HepG2 (cell line): ENCODE measurements around the gene CTNNA1. TPM values are rescaled to one million over a fixed set of nuclear protein-coding genes. Genes with fewer than 3 reads are reported as not detected.

Source experiments
- ARNT2 ChIP-seq: sonication (generic); formaldehyde crosslinking; IDR thresholded peaks from 2 replicates; pipeline ENCODE4 v1.8.0; 2022; ENCODE audit warnings: mild to moderate bottlenecking, low read depth, missing genetic modification reagents, moderate library complexity
- FOSL1 ChIP-seq: sonication (generic); formaldehyde crosslinking; IDR thresholded peaks from 2 replicates; pipeline ENCODE4 v1.9.0; 2021; ENCODE audit warnings: missing genetic modification reagents, borderline replicate concordance
- HDAC1 ChIP-seq: sonication (generic); formaldehyde crosslinking; IDR thresholded peaks from 2 replicates; pipeline ENCODE4 v1.5.1; 2020; ENCODE audit warnings: mild to moderate bottlenecking, missing genetic modification reagents
- HNRNPLL ChIP-seq: fragments of 200-400 bp; formaldehyde crosslinking; IDR thresholded peaks from 2 replicates; pipeline ENCODE4 v1.6.1; 2017; ENCODE audit warnings: mild to moderate bottlenecking, low read depth, low read length; ENCODE audit not compliant: poor library complexity, severe bottlenecking
- HOXA3 ChIP-seq: sonication (generic); formaldehyde crosslinking; IDR thresholded peaks from 2 replicates; pipeline ENCODE4 v1.5.0; 2020; ENCODE audit warnings: missing genetic modification reagents
- KAT7 ChIP-seq: IDR thresholded peaks from 2 replicates; pipeline ENCODE4 v1.6.1; 2018; ENCODE audit warnings: borderline replicate concordance, missing compliant biosample characterization
- PHF21A ChIP-seq: sonication (generic); formaldehyde crosslinking; IDR thresholded peaks from 2 replicates; pipeline ENCODE4 v1.5.0; 2020; ENCODE audit warnings: mild to moderate bottlenecking, missing genetic modification reagents
- ZNF263 ChIP-seq: sonication (generic); formaldehyde crosslinking; IDR thresholded peaks from 2 replicates; pipeline ENCODE4 v1.4.0; 2020; ENCODE audit warnings: missing genetic modification reagents
- ZNF326 ChIP-seq: sonication (generic); formaldehyde crosslinking; IDR thresholded peaks from 2 replicates; pipeline ENCODE4 v1.4.0; 2020; ENCODE audit warnings: missing genetic modification reagents, borderline replicate concordance
- ZNF333 ChIP-seq: sonication (generic); formaldehyde crosslinking; IDR thresholded peaks from 2 replicates; pipeline ENCODE4 v1.4.0; 2020; ENCODE audit warnings: mild to moderate bottlenecking, missing genetic modification reagents, borderline replicate concordance
- ZNF460 ChIP-seq: sonication (generic); formaldehyde crosslinking; IDR thresholded peaks from 2 replicates; pipeline ENCODE4 v1.5.1; 2020; ENCODE audit warnings: missing genetic modification reagents, mild to moderate bottlenecking, borderline replicate concordance
- ZNF563 ChIP-seq: sonication (generic); formaldehyde crosslinking; IDR thresholded peaks from 2 replicates; pipeline ENCODE4 v1.8.0; 2022; ENCODE audit warnings: mild to moderate bottlenecking, moderate library complexity, missing genetic modification reagents
- ZNF839 ChIP-seq: sonication (generic); formaldehyde crosslinking; IDR thresholded peaks from 2 replicates; pipeline ENCODE4 v1.4.0; 2020; ENCODE audit warnings: missing genetic modification reagents, mild to moderate bottlenecking, borderline replicate concordance
- polyA plus RNA-seq, 8 experiments: library from polyadenylated mRNA; depleted of rRNA in 3 of 8; stranded (reverse) in 7 of 8; unstranded in 1 of 8; fragments of >200 nt; fragmentation: Illumina TruSeq in 4 of 8; extraction: Trizol in 4 of 8; gene quantifications; 2 replicates each; pipeline versions ENCODE4 v1.2.1 to v1.2.3, GENCODE V29; 2011 to 2016; ENCODE audit warnings: low read depth in 4 of 8, missing spikeins in 1 of 8, mixed read lengths in 1 of 8; ENCODE audit not compliant: insufficient read depth in 1 of 8
- total RNA-seq, 5 experiments: library from RNA; depleted of rRNA; stranded (reverse); fragments of >200 nt; fragmentation: Illumina TruSeq; extraction: Trizol; gene quantifications; 2 replicates each; pipeline ENCODE4 v1.2.3, GENCODE V29; 2016; ENCODE audit warnings: low read depth in 1 of 5
- TF ChIP-seq, protein P1 (sequence below): sonication (generic); formaldehyde crosslinking; IDR thresholded peaks from 2 replicates; pipeline ENCODE4 v1.5.0; 2020; ENCODE audit warnings: missing genetic modification reagents, mild to moderate bottlenecking, borderline replicate concordance
- TF ChIP-seq, protein P2 (sequence below): sonication (generic); formaldehyde crosslinking; IDR thresholded peaks from 2 replicates; pipeline ENCODE4 v1.5.1; 2020; ENCODE audit warnings: missing genetic modification reagents, mild to moderate bottlenecking, borderline replicate concordance
- TF ChIP-seq, protein P3 (sequence below): sonication (generic); formaldehyde crosslinking; IDR thresholded peaks from 2 replicates; pipeline ENCODE4 v1.5.0; 2020; ENCODE audit warnings: mild to moderate bottlenecking, missing genetic modification reagents
- TF ChIP-seq, protein P4 (sequence below): sonication (generic); formaldehyde crosslinking; IDR thresholded peaks from 2 replicates; pipeline ENCODE4 v1.5.1; 2020; ENCODE audit warnings: mild to moderate bottlenecking, missing genetic modification reagents, borderline replicate concordance
- TF ChIP-seq, protein P5 (sequence below): sonication (generic); formaldehyde crosslinking; IDR thresholded peaks from 2 replicates; pipeline ENCODE4 v1.9.0; 2022; ENCODE audit warnings: low read depth, missing genetic modification reagents
- TF ChIP-seq, protein P6 (sequence below): sonication (generic); formaldehyde crosslinking; IDR thresholded peaks from 2 replicates; pipeline ENCODE4 v1.8.0; 2023; ENCODE audit warnings: mild to moderate bottlenecking, missing genetic modification reagents

The CTNNA1 gene
- total and polyA plus RNA-seq, 2 of the 13 experiments (the other 11 are each of a cell fraction or from before 2014, with no cell fraction given): 66.8 to 162 TPM

GRCh38 chr5:138752951-138753793 lies at the start of gene CTNNA1 (continued):
- TF ChIP-seq KAT7 (CRISPR knock-in tag): no peak
- TF ChIP-seq ARNT2 (CRISPR knock-in tag): peak; percentile 71
- TF ChIP-seq HOXA3 (CRISPR knock-in tag): peak; percentile 28; the same call in 1 of the 2 replicates
- TF ChIP-seq ZNF460 (CRISPR knock-in tag): no peak
- TF ChIP-seq, protein P1, sequence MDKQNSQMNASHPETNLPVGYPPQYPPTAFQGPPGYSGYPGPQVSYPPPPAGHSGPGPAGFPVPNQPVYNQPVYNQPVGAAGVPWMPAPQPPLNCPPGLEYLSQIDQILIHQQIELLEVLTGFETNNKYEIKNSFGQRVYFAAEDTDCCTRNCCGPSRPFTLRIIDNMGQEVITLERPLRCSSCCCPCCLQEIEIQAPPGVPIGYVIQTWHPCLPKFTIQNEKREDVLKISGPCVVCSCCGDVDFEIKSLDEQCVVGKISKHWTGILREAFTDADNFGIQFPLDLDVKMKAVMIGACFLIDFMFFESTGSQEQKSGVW (CRISPR knock-in tag): no peak
- TF ChIP-seq, protein P2, sequence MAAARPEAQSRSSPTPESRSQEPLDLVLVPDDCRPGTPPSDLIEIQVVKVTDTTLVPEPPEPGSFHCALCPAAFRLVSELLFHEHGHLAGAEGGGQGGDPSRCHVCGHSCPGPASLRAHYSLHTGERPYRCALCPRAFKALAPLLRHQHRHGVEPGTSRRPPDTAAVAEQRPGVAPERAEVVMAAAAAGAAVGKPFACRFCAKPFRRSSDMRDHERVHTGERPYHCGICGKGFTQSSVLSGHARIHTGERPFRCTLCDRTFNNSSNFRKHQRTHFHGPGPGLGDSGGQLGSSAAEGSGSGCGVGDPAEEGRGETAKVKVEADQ (CRISPR knock-in tag): peak; percentile 65; the same call in 1 of the 2 replicates
- TF ChIP-seq ZNF839 (CRISPR knock-in tag): no peak
- TF ChIP-seq ZNF333 (CRISPR knock-in tag): 0 out of 2 replicates have a peak, but pooled peaks have one; percentile 52
- peak; percentile 50; the same call in 1 of the 2 replicates for TF ChIP-seq FOSL1 (CRISPR knock-in tag)
- peak; percentile 41; the same call in 1 of the 2 replicates for TF ChIP-seq PHF21A (CRISPR knock-in tag)
- TF ChIP-seq ZNF326 (CRISPR knock-in tag): no peak
- TF ChIP-seq HNRNPLL: peak; percentile 55
- TF ChIP-seq ZNF563 (CRISPR knock-in tag): peak; percentile 55; the same call in 1 of the 2 replicates
- TF ChIP-seq, protein P3, sequence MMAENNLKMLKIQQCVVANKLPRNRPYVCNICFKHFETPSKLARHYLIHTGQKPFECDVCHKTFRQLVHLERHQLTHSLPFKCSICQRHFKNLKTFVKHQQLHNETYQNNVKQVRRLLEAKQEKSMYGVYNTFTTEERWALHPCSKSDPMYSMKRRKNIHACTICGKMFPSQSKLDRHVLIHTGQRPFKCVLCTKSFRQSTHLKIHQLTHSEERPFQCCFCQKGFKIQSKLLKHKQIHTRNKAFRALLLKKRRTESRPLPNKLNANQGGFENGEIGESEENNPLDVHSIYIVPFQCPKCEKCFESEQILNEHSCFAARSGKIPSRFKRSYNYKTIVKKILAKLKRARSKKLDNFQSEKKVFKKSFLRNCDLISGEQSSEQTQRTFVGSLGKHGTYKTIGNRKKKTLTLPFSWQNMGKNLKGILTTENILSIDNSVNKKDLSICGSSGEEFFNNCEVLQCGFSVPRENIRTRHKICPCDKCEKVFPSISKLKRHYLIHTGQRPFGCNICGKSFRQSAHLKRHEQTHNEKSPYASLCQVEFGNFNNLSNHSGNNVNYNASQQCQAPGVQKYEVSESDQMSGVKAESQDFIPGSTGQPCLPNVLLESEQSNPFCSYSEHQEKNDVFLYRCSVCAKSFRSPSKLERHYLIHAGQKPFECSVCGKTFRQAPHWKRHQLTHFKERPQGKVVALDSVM (CRISPR knock-in tag): peak; percentile 4; the same call in 1 of the 2 replicates
- TF ChIP-seq, protein P4, sequence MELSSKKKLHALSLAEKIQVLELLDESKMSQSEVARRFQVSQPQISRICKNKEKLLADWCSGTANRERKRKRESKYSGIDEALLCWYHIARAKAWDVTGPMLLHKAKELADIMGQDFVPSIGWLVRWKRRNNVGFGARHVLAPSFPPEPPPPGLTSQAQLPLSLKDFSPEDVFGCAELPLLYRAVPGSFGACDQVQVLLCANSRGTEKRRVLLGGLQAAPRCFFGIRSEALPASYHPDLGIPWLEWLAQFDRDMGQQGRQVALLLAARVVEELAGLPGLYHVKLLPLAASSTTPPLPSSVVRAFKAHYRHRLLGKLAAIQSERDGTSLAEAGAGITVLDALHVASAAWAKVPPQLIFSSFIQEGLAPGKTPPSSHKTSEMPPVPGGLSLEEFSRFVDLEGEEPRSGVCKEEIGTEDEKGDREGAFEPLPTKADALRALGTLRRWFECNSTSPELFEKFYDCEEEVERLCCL (CRISPR knock-in tag): 0 out of 2 replicates have a peak, but pooled peaks have one; percentile 89
- TF ChIP-seq, protein P5, sequence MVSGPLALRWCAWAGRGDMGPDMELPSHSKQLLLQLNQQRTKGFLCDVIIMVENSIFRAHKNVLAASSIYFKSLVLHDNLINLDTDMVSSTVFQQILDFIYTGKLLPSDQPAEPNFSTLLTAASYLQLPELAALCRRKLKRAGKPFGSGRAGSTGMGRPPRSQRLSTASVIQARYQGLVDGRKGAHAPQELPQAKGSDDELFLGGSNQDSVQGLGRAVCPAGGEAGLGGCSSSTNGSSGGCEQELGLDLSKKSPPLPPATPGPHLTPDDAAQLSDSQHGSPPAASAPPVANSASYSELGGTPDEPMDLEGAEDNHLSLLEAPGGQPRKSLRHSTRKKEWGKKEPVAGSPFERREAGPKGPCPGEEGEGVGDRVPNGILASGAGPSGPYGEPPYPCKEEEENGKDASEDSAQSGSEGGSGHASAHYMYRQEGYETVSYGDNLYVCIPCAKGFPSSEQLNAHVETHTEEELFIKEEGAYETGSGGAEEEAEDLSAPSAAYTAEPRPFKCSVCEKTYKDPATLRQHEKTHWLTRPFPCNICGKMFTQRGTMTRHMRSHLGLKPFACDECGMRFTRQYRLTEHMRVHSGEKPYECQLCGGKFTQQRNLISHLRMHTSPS (CRISPR knock-in tag): no peak
- peak; percentile 62; the same call in 1 of the 2 replicates for TF ChIP-seq HDAC1 (CRISPR knock-in tag)
- TF ChIP-seq, protein P6, sequence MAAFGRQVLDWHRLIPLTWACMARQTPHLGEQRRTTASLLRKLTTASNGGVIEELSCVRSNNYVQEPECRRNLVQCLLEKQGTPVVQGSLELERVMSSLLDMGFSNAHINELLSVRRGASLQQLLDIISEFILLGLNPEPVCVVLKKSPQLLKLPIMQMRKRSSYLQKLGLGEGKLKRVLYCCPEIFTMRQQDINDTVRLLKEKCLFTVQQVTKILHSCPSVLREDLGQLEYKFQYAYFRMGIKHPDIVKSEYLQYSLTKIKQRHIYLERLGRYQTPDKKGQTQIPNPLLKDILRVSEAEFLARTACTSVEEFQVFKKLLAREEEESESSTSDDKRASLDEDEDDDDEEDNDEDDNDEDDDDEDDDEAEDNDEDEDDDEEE: 0 out of 2 replicates have a peak, but pooled peaks have one; percentile 15
- TF ChIP-seq ZNF263 (CRISPR knock-in tag): peak; percentile 61; the same call in 1 of the 2 replicates
